HG02938 (cell line): ENCODE data around the gene PCP4L1.
"Not testable (repeated sequence)": the region's sequence is repeated elsewhere in the genome, so short reads cannot be mapped to it uniquely, and the experiment has no call there.

Source experiments
- ATAC-seq: cut with Tn5 transposase; IDR thresholded peaks from one replicate; pipeline ENCODE4 v1.9.1; 2021; ENCODE audit warnings: mild to moderate bottlenecking, moderate library complexity; ENCODE audit not compliant: unreplicated experiment

PCP4L1 gene

GRCh38 chr1:161311595-161312181, 53.1 kb downstream of the PCP4L1 start:
- ATAC-seq, result no peak

- no peak for ATAC-seq
These were observed 55.1 kb downstream of the PCP4L1 start for GRCh38 chr1:161313554-161314200.

GRCh38 chr1:161314201-161314981, 55.8 kb downstream of the PCP4L1 start, which contains the start of gene SDHC:
Gene SDHC, plus strand, starts transcription at chr1:161314381. Its CDS starts 25 bp downstream, at chr1:161314406.
- peak; percentile 90 for ATAC-seq

GRCh38 chr1:161315841-161316674, 57.5 kb downstream of the PCP4L1 start:
- ATAC-seq, result not testable (repeated sequence)

- ATAC-seq, result no peak
These were observed 65.5 kb downstream of the PCP4L1 start for GRCh38 chr1:161324020-161324419.

GRCh38 chr1:161330346-161330745, 71.8 kb downstream of the PCP4L1 start:
- no peak for ATAC-seq

- ATAC-seq, result no peak
These were observed 74.6 kb downstream of the PCP4L1 start for GRCh38 chr1:161333166-161333565.
